HL-60 (cell line): Measurements from ENCODE around the gene BRINP3.

Experiments used
- CTCF ChIP-seq: IDR thresholded peaks from one replicate; pipeline ENCODE4 v1.5.1; 2011; ENCODE audit warnings: low read length, control low read depth, inconsistent platforms; ENCODE audit not compliant: insufficient read depth
- POLR2AphosphoS5 ChIP-seq: IDR thresholded peaks from 2 replicates; pipeline ENCODE4 v1.6.1; 2012; ENCODE audit warnings: low read depth

- no peak for TF ChIP-seq CTCF
- no peak for TF ChIP-seq POLR2AphosphoS5
Measured at GRCh38 chr1:190129366-190129765, 348.3 kb downstream of the BRINP3 start.
